NCI-H2196 treated with DMSO at 0.1 percent for 48 hours (cell line): ENCODE measurements around the gene NAV2.
"Not testable (repeated sequence)": the region's sequence is repeated elsewhere in the genome, so short reads cannot be mapped to it uniquely, and the experiment has no call there.

Experiments
- DNase-seq: peaks from one replicate; lab custom pipeline; 2025; ENCODE audit not compliant: unreplicated experiment; lab: John Stamatoyannopoulos, UW

Gene NAV2

GRCh38 chr11:19917069-19917468 lies 204.4 kb downstream of the NAV2 start:
- DNase-seq = no peak

GRCh38 chr11:19918302-19919049 lies 205.8 kb downstream of the NAV2 start:
- no peak for DNase-seq

GRCh38 chr11:19919050-19919561 lies 206.5 kb downstream of the NAV2 start:
- DNase-seq = no peak

DNA sequence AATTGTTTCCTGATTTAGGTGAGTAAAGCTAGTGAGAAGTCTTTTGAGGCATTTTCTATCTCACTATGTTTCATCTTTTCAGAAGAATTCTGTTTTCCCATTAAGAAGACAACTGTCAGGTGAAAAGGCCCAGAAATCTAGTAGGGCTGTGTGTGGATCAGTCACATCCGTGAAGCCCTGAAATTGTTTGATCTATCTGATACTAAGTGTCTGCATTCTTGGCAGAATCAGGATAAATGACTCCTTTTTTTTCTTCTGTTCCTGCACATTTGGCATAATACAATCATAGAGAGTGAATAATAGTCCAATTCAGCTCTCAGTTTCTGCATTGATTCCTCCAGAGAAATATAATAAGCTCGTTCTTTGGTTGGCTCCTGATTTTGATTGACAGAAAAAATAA lies 208.3 kb downstream of the NAV2 start:
- DNase-seq = no peak

GRCh38 chr11:19921976-19922688 lies 209.5 kb downstream of the NAV2 start:
- no peak for DNase-seq

GRCh38 chr11:19922689-19923035 lies 210.0 kb downstream of the NAV2 start:
- no peak for DNase-seq

DNA sequence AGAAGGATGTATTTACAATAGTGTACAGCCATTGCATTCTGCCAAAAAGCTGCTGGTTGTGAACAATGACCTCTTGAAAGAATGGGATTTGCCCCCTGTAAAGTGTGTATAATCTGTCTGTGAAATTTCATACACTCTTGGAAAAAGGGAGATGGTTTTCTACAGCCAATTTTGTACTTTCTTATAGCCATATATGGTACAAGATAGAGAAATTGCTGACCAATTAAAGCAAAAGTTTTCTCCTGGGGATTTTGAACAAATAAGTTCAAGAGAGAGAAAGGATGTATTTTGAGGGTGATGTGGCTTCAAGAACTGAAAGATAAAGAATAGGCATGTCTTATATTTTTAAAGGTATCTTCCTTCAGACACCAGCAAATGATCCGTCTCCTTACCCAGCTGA lies 211.0 kb downstream of the NAV2 start:
- DNase-seq = no peak

GRCh38 chr11:19924311-19924710 lies 211.7 kb downstream of the NAV2 start:
- DNase-seq = no peak

DNA sequence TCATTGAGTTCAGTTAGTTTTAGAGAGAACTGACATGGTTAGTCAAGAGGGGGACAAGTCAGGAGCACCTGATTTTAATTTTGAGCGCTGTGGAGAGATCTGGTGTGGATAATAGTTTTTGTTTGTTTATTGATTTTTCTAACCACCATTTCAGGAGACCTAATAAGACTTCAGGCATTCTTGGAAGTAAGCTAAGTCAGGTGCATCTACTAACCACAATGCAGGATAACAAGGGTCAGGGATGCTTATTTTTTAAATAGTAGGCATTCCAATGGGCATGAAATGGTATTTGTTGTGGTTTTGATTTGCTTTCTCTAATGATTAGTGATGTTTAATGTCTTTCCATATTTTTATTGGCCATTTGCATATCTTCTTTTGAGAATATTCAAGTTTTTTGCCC lies 212.1 kb downstream of the NAV2 start:
- no peak for DNase-seq

DNA sequence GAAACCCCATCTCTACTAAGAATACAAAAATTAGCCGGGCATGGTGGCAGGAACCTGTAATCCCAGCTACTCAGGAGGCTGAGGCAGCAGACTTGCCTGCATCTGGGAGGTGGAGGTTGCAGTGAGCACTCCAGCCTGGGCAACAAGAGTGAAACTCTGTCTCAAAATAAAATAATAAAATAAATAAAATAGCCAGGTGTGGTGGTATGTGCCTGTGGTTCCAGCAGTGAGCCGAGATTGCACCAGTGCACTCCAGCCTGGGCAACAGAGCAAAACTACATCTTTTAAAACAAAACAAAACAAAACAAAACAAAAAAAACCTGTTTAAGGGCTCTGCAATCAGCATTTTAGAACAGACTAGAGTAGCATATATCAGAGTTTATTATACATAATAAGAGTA lies 214.8 kb downstream of the NAV2 start:
- DNase-seq = not testable (repeated sequence)

DNA sequence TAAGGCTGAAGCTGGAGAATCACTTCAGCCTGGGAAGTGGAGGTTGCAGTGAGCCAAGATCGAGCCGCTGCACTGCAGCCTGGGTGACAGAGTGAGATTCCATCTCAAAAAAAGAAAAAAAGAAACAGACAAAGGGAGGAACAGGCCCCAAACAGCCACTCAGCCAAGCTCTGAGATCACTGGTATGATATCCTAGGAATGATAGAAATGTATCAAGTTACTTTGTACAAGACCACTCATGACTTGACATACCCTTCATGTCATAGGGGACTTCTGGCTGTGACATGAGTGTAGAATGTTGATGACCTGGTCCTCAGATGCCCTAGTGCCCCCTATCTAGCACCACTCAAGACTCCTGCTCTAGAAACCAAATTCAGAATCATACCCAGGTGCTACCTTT lies 216.5 kb downstream of the NAV2 start:
- no peak for DNase-seq

DNA sequence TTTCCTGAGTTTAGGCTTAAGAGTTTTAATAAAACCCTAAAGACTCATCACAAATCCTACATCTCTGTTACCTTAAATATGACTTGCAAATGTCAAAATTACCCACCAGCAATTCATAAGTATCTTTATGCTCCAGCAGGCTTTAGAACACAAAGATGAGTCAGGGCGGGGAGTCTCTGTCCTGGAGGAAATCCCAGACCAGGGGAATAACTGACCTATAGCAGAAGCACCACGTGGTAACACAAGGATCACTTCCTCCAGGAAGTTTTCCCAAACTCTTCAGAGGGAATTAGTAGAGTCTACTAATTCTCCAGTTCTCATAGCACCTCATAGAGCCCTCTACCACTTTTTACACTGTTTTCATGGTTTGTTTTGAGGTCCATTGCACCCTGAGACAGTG lies 217.0 kb downstream of the NAV2 start:
- DNase-seq = no peak

- DNase-seq = no peak
These were observed 218.6 kb downstream of the NAV2 start for GRCh38 chr11:19931141-19931770.

DNA sequence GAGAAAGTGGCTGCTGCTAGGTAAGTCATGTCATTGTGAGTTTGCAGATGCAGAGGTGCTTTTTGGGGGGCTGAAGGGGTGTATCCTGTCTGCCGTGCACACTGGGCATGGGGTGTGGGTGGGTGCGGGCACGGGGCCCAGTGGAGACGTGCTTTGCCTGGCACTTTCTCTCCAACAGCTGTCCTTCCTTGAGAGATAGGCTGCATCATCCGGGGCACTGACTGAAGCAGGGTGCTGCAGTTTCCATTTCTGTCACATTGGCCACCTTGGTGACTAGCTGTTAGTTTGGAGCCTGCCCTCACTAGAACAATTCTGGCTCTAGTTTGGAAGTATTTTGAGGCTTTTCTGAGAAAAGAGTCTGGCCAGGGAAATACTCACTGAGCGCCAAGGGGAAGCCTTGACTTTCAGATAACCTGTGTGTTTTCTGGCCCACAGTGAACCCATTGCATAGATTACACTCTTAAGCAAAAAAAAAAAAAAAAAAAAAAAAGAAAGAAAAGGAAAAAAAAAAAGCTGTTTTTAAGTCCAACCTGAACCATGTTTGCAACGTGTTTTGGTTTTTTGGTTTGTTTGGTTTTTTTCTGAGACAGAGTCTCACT lies 219.2 kb downstream of the NAV2 start:
- DNase-seq = no peak

DNA sequence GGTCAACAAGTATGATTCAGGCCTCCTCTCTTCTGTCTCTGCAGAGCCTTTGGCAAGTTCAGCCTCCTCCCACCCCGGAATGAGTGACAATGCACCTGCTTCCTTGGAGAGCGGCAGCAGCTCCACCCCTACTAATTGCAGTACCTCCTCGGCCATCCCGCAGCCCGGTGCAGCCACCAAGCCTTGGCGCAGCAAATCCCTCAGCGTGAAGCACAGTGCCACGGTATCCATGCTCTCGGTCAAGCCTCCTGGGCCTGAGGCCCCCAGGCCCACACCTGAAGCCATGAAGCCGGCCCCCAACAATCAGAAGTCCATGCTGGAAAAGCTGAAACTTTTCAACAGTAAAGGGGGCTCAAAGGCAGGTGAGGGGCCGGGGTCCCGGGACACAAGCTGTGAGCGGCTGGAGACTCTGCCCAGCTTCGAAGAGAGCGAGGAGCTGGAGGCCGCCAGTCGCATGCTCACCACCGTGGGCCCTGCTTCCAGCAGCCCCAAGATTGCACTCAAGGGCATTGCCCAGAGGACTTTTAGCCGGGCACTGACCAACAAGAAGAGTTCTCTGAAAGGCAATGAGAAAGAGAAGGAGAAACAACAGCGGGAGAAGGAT lies 220.6 kb downstream of the NAV2 start:
- no peak for DNase-seq

DNA sequence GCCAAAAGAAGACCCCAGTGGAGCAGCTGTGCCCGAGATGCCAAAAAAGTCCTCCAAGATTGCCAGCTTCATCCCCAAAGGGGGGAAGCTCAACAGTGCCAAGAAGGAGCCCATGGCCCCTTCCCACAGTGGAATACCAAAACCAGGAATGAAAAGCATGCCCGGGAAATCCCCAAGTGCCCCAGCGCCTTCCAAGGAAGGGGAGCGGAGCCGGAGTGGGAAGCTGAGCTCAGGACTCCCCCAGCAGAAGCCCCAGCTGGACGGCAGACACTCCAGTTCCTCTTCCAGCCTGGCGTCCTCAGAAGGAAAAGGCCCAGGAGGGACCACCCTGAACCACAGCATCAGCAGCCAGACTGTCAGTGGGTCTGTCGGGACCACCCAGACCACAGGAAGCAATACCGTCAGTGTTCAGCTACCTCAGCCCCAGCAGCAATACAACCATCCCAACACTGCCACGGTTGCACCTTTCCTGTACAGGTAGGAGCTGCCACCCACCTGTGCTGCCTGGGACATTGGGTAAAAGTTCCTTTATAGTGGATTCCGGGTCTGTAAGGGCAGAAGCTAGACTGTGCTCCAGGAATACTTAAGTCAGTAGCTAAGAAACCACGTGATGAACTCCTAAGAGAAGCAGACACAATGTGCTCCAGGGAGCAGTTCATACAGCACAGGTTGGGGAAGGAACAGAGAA lies 221.3 kb downstream of the NAV2 start:
- no peak for DNase-seq

- no peak for DNase-seq
These were observed 222.2 kb downstream of the NAV2 start for GRCh38 chr11:19934828-19935259.

- DNase-seq = no peak
These were observed 222.9 kb downstream of the NAV2 start for GRCh38 chr11:19935507-19935906.

DNA sequence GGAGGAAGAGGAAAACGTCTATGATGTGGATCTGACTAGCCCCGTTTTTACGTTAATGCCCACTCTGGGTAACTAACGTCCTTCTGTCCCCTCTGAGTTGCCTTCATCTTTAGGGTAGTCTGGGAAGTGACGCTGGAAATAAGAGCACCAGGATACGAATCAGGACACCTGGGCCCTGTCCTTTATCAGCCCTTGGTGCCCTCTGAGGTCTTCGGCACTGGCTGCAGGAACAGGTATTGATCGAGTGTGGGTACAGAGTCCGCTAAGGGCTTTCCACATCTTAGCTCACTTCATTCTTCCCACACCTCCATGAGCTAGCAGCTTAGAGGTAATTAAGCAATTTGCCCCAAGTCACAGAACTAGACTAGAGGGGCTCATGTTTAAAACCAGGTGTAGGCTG lies 223.8 kb downstream of the NAV2 start:
- DNase-seq = no peak

- no peak for DNase-seq
These were observed 225.7 kb downstream of the NAV2 start for GRCh38 chr11:19938169-19938856.
